ENCODE data around the gene DNAJB7.

DNA sequence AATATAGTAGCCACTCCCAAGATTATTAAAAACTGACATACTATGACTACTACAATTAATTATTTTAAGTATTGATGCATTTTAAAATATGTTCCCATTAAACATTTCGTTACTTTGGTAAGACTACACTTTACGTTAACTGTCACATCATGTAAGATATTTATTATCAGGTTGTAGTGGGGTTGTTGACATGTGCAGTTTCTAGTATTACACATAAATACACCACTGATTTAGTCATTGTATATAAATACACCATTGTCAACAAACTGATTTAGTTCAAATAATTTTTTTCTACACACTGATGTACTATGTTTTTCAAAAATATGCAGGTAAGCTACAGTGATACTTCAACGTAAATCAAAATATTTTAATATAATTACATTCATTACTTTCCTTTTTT lies 17.0 kb downstream of the DNAJB7 start:
- no peak for TF ChIP-seq POLR2A (IDR thresholded peaks at IDR 0.05)
- no peak for TF ChIP-seq CTCF (IDR thresholded peaks at IDR 0.05)

Data from ovary (tissue), 3 donors.